HEK293 (cell line): Measurements from ENCODE around the gene ZNF687.
A peak's percentile ranks its signal among the peaks of the same experiment; 100 is the strongest.

Experiments
- BCL11A ChIP-seq: fragments of 450-650 bp; formaldehyde crosslinking; IDR thresholded peaks from 2 replicates; pipeline ENCODE4 v1.5.1; 2016; ENCODE audit warnings: low read depth, missing biosample characterization, missing genetic modification characterization
- ELK4 ChIP-seq: IDR thresholded peaks from 2 replicates; pipeline ENCODE4 v1.6.1; 2011; ENCODE audit warnings: mild to moderate bottlenecking, low read depth, low read length, borderline replicate concordance
- FEZF1 ChIP-seq: fragments of 450-650 bp; formaldehyde crosslinking; IDR thresholded peaks from 2 replicates; pipeline ENCODE4 v1.5.1; 2016; ENCODE audit warnings: missing biosample characterization, missing genetic modification characterization
- PBX3 ChIP-seq: sonication (generic); formaldehyde crosslinking; IDR thresholded peaks from 2 replicates; pipeline ENCODE4 v1.8.1; 2022; ENCODE audit warnings: mild to moderate bottlenecking, moderate library complexity, missing genetic modification reagents
- PRDM2 ChIP-seq: fragments of 450-650 bp; formaldehyde crosslinking; IDR thresholded peaks from 2 replicates; pipeline ENCODE4 v1.5.1; 2016; ENCODE audit warnings: missing biosample characterization, missing genetic modification characterization, borderline replicate concordance
- PRDM6 ChIP-seq: fragments of 450-650 bp; formaldehyde crosslinking; IDR thresholded peaks from 2 replicates; pipeline ENCODE4 v1.5.1; 2017; ENCODE audit warnings: missing biosample characterization, missing genetic modification characterization
- ZFHX2 ChIP-seq: fragments of 450-650 bp; formaldehyde crosslinking; conservative IDR thresholded peaks from 2 replicates; pipeline ENCODE4 v1.5.1; 2016; ENCODE audit warnings: missing biosample characterization, missing genetic modification characterization
- ZNF121 ChIP-seq: fragments of 450-650 bp; formaldehyde crosslinking; IDR thresholded peaks from 2 replicates; pipeline ENCODE4 v1.5.1; 2016; ENCODE audit warnings: missing biosample characterization, missing genetic modification characterization
- ZNF184 ChIP-seq: fragments of 450-650 bp; IDR thresholded peaks from 2 replicates; pipeline ENCODE4 v1.5.1; 2018; ENCODE audit warnings: missing biosample characterization, mild to moderate bottlenecking, missing genetic modification characterization
- ZNF302 ChIP-seq: fragments of 450-650 bp; formaldehyde crosslinking; IDR thresholded peaks from 2 replicates; pipeline ENCODE4 v1.5.1; 2016; ENCODE audit warnings: missing biosample characterization, missing genetic modification characterization, low read depth
- ZNF324 ChIP-seq: fragments of 450-650 bp; formaldehyde crosslinking; IDR thresholded peaks from 2 replicates; pipeline ENCODE4 v1.5.1; 2016; ENCODE audit warnings: missing biosample characterization, missing genetic modification characterization
- ZNF391 ChIP-seq: fragments of 450-650 bp; formaldehyde crosslinking; IDR thresholded peaks from 2 replicates; pipeline ENCODE4 v1.5.1; 2016; ENCODE audit warnings: low read depth, missing biosample characterization, missing genetic modification characterization, borderline replicate concordance
- ZNF473 ChIP-seq: fragments of 450-650 bp; formaldehyde crosslinking; IDR thresholded peaks from 2 replicates; pipeline ENCODE4 v1.5.1; 2017; ENCODE audit warnings: missing biosample characterization, missing genetic modification characterization
- ZNF488 ChIP-seq: fragments of 450-650 bp; formaldehyde crosslinking; IDR thresholded peaks from 2 replicates; pipeline ENCODE4 v1.5.1; 2016; ENCODE audit warnings: missing biosample characterization, missing genetic modification characterization
- ZNF518A ChIP-seq: fragments of 450-650 bp; formaldehyde crosslinking; conservative IDR thresholded peaks from 2 replicates; pipeline ENCODE4 v1.5.1; 2016; ENCODE audit warnings: low read depth, missing biosample characterization, missing genetic modification characterization
- ZNF549 ChIP-seq: fragments of 450-650 bp; IDR thresholded peaks from 2 replicates; pipeline ENCODE4 v1.5.1; 2018; ENCODE audit warnings: missing biosample characterization, missing genetic modification characterization, mild to moderate bottlenecking, inconsistent platforms, moderate library complexity
- ZNF621 ChIP-seq: fragments of 450-650 bp; formaldehyde crosslinking; IDR thresholded peaks from 2 replicates; pipeline ENCODE4 v1.5.1; 2017; ENCODE audit warnings: missing biosample characterization, missing genetic modification characterization
- ZNF623 ChIP-seq: fragments of 450-650 bp; formaldehyde crosslinking; IDR thresholded peaks from 2 replicates; pipeline ENCODE4 v1.5.1; 2016; ENCODE audit warnings: missing biosample characterization, missing genetic modification characterization
- ZNF639 ChIP-seq: fragments of 450-650 bp; formaldehyde crosslinking; IDR thresholded peaks from 2 replicates; pipeline ENCODE4 v1.5.1; 2016; ENCODE audit warnings: missing biosample characterization, missing genetic modification characterization
- ZNF76 ChIP-seq: fragments of 450-650 bp; formaldehyde crosslinking; IDR thresholded peaks from 2 replicates; pipeline ENCODE4; 2016; ENCODE audit warnings: low read depth, missing biosample characterization, missing genetic modification characterization, borderline replicate concordance
- ZNF830 ChIP-seq: fragments of 450-650 bp; IDR thresholded peaks from 2 replicates; pipeline ENCODE4 v1.5.0; 2018; ENCODE audit warnings: missing biosample characterization, missing genetic modification characterization, low read depth, mild to moderate bottlenecking, moderate library complexity

Gene ZNF687

GRCh38 chr1:151327223-151327902 lies 45.3 kb downstream of the ZNF687 start, which contains the start of gene PI4KB (continued):
- peak; percentile 21; the same call in 1 of the 2 replicates for TF ChIP-seq ZNF623 (tag by site-specific recombination)
- TF ChIP-seq ZNF76 (tag by site-specific recombination), result no peak
- no peak for TF ChIP-seq FEZF1 (tag by site-specific recombination)
- TF ChIP-seq PRDM2 (tag by site-specific recombination), result no peak
- no peak for TF ChIP-seq ZNF639 (tag by site-specific recombination)
- no peak for TF ChIP-seq ZNF621 (tag by site-specific recombination)
- TF ChIP-seq ZNF488 (tag by site-specific recombination), result no peak
- no peak for TF ChIP-seq ZNF302
- peak; percentile 47; the same call in 1 of the 2 replicates for TF ChIP-seq ZNF518A (tag by site-specific recombination)
- no peak for TF ChIP-seq ZNF830 (tag by site-specific recombination)
- no peak for TF ChIP-seq ZNF549 (tag by site-specific recombination)
- no peak for TF ChIP-seq BCL11A
- TF ChIP-seq ZNF391 (tag by site-specific recombination), result no peak; the same call in 1 of the 2 replicates
- peak; percentile 59; the same call in 1 of the 2 replicates for TF ChIP-seq ZNF184 (tag by site-specific recombination)
- no peak for TF ChIP-seq ZNF324 (tag by site-specific recombination)
- TF ChIP-seq ZNF473 (tag by site-specific recombination), result no peak
- no peak for TF ChIP-seq PBX3 (CRISPR knock-in tag)
- TF ChIP-seq PRDM6 (tag by site-specific recombination), result no peak
- no peak for TF ChIP-seq ZNF121 (tag by site-specific recombination)
- TF ChIP-seq ZFHX2 (tag by site-specific recombination), result 0 out of 2 replicates have a peak, but pooled peaks have one; percentile 2
- TF ChIP-seq ELK4, result no peak
